HG02981 (cell line): ENCODE measurements around the gene HIVEP3.

Experiments used
- ATAC-seq: cut with Tn5 transposase; IDR thresholded peaks from one replicate; pipeline ENCODE4 v1.9.1; 2021; ENCODE audit warnings: mild to moderate bottlenecking, moderate library complexity; ENCODE audit not compliant: unreplicated experiment

The HIVEP3 gene

DNA sequence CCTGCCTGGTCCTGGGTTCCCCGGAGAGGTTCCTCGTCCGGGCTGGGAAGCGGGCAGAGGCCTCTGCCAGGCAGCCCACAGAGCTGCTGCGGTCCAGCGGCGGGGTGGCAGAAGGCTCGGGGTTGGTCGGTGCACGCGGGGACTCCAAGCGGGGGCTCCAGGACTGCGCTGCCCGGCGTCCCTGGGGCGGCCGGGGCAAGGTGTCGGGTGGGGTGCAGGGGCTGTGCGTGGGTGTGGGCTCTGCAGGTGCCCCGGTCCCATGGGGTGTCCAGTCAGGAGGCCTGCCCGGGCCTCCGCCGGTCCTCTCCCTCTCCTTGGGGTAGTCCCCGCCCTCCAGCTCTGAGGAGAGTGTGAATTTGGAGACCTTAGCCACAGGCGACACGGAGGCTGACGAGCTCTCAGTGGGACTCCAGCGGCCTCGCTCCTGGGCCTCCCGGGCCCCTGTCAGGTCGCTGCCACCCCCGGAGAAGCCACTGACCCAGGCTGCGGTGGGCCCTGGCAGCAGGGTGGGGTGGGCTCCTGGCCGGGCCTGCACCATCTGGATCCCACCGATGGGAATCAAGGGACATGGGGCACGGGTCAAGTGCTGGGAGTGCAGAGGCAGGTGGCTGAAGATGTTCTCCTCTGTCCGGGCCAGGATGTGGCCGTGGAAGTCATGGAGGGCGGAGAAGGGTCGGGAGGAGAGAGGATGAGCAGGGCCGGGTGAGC, 408.0 kb downstream of the HIVEP3 start:
- no peak for ATAC-seq

DNA sequence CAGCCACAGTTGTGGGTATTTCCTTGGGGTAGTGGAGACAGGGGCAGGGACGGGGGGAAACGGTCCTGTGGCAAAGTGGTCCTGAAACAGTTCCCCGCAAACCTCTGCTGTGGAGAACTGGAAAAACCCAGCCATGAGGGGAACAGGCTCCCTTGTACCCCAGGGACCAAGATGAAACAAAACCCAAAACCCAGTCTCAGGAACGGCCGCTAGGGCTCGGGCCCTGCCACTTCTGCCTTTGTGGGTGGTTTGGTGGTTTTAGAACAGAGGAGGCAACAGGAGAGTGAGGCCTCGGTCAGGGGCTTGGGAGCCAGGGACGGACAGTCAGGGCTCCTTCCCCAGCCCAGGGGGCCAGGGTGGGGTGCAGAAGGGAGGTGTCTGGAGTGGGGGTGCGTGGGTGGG, 409.5 kb downstream of the HIVEP3 start:
- no peak for ATAC-seq

DNA sequence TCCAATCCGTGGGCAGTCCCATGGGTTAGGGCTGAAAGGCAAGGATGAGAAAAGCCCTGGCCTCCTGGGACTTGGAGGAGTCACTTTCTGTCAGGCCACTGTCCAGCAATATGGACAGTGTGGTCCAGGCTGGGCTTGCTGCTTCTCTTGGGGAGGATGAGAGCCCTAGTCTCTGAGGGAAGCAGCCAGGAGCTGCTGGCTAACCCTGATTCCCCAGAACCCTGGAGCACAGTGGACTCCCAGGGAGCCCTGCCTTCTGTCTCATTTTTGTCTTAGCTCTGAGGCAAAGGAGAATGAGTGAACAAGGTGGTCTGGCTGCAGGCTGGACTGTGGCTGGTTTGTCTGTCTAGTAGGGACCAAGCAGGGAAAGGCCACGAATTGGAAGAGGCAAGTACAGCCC, 410.4 kb downstream of the HIVEP3 start:
- ATAC-seq = no peak

DNA sequence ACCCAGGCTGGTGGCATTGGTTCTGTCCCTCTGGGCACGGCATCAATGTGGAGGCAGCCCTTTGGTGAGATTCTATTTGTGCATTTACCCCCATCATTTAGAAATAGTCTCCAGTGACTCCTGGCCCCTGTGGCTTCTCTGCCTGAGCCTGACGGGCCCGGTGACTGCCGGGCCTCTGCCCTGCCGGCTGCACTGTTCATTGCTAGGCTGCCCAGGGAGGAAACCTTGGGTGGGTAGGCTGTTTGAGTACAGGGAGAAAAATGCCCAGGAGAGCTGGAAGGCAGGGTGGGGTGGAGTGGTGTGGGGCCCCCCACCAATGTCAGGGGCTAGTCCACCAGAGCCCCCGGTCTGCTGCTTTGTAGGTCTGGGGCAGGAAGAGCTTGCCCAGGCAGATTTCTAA, 410.9 kb downstream of the HIVEP3 start:
- no peak for ATAC-seq

DNA sequence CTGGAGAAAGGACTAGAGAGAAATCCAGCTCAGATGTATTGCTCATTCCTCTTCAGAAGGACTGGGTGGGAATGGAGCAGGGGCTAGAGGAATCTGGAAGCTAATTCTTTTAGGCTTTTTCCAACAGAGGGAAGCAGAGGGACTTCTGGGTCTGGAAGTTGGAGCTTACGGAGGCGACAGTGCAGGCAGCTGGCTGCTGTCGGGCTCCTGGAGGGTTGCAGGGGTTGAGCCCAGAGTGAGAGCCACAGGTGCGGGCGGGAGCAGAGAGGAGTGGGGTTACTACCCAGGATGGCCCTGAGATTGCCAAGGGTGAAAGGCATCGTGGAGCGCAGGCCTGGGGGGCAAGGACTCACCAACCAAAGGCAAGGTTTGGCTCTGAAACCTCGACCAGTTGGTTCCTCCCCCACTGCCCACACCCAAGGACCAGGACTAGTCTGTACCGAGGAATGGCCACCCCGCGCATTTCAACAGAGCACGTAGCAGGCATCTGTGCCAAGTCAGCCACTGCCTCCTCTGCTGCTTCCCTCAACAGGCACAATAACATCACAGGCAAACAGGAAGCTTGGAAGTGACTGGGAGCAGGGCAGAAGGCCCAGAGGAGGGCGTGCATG, 411.5 kb downstream of the HIVEP3 start:
- ATAC-seq = no peak

DNA sequence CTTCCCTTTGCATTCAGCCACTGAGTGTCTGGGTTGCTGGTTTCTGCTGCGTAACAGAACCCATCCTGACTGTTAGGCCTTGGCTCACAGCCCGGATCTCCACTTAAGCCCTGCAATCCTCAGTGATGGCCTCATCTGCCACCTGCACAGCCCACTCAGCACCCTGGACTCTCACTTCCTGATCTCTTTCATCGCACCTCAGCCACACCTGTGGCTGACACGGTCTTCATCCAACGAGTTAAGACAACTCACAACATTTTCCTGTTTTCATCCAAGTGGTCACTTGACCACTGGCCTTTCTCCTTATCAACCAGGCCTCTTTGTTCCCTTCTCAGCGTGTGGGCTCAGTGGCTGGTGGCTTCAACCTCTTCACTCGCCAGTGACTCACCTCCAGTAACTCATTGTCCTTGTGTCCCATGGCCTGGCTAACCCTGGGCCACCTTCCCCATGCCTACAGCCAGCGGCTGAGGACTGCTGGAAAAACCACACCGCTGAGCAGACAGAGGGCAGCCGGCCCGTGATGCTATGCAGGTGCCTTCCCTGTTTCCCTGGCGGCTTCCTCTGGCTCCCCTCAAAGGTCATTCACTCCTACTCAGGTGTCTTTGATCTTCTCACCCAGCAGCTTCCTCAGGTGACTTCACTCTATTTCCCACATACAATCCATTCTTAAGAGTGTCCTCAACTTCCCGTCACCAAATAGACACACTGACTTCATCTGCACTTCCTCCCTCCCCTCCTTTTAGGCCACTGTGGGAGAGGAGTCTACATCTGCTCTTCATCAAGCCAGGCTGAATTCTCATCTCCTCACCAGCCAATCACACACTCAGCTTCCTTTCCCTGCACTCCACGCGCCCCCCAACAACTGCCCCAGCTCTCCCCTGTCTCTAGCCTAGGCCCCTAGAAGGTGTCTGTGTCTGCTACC, 414.3 kb downstream of the HIVEP3 start:
- no peak for ATAC-seq

DNA sequence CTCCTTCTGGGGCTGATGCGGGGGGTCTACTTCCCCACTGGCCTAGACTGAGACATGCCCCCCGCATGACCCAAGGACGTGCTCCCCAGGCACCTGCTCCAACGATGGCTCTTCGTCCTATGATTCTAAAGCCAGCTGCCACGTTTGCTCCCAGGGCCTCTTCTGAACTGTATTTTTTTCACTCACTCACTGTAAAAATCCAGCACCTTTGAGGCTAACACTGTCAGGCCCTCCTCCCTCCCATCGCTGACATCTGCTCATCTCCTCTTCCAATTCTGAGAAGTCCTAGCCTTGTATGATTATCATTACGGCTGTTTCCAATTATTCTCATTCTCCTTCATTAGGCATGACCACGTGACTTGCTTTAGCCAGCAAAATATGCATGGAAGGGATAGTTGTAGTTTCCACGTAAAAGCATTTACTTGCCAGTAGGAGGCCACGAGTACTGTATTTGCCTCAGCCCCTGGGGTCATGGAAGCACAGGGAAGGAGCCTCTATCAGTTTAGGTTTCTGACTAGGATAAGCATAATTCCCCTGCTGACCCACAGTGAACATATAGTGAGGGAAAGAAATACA, 415.1 kb downstream of the HIVEP3 start:
- ATAC-seq = no peak

DNA sequence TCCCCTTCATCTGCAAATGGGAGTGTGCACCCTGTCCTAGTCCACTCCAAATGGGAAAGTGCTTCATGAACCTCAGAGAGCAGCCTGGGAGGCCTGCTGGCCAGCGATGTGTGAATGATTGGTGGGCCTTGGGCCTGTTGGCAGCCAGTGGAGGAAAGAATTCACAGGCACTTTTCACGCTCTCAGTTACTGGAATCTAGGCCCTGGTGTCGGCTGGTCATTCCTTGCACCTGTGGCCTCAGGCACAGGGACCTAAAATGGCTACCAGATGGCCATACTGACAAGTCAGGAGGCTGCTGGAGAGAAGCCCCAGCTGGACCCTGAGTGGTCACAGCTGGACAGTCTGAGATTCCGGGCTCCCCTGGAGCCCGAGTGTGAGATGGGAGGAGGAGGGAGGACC, 415.8 kb downstream of the HIVEP3 start:
- ATAC-seq = no peak

DNA sequence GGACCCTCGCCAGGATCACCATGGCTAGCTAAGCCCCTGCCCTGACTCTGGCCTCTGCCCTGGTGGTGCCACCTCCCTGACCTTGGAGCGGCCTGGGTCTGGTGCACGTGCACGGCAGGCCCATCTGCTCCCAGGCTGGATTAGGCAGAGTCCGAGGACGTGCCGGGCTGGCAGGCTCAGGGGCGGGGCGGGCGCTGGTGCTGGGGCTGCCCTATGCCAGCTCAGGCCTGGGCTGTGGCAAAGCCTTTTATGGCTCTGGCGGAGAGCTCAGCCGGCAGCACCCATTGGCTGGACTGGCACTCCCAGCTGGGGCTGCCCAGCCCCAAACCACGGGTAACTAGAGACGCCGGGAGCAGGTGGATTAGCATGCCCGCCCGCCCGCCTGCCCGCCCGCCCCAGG, 417.1 kb downstream of the HIVEP3 start:
- ATAC-seq = no peak

DNA sequence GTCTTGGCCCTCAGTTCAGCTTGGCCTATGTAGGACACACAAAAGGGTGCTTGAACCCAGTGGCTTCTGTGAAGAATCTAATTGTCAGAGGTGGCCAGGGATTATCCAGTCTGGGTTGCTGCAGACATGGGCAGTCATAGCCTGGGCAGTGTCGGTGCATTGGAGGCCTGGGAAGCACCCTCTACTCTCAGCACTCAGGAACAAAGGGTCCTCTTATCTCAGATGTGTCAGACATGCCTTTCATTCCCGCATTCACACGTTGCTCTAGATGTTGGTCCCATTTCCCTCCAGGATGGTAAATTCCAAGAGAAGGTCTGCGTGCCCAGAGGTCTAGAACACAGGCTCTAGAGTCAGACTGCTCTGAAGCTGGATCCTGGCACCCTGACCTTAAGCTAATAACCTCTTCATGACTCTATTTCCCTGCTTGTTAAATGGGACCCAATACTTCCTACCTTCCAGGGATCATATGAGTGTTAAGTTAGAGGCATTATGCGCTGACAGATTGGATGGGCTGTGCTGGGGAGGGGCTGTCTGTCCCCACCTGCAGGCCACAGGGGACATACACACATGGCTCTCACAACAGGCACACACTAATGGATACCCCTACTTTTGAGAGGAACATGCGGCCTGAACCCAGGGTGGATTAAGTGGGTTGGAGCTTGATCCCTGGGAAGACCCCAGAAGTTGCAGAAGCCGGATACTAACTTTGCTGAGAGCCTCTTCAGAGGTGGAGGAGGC, 417.8 kb downstream of the HIVEP3 start:
- no peak for ATAC-seq

DNA sequence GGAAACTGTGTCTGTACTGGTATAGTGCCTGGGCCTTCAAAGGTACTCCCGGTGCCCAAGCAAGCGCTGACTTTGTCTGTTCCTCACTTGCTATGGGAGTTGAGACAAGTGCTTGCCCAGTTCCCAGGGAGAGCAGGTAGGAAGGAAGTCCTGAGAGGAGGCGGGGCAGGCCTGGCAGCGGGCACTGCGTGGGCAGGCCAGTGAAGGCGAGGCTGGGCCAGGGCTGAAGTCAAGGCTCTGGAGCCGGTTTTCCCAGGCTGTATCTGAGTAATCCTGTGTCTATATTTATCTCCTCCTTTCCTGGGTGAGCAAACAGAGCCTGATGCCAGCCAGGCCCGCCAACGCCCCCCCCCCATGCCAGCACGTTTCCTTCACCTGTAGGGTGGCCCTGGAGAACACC, 418.3 kb downstream of the HIVEP3 start:
- ATAC-seq = no peak

DNA sequence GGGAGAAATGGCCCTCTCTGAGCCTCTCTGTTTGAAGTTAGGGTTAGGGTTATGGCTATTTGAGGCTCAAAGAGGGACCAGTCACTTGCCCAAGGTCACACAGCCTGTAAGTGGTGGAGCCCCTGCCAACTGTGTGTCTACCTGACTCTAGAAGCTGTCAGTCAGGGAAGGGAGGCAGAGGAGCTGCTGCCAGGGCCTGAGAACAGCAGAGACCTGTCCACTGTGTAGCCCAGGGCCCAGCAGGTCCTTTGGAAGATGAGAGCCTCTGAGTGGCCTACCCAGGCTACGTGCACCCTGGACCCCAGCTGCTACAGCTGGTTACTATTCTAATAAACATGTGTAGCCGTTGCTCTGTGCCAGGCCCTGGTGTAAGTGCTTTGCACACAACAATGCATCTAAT, 419.1 kb downstream of the HIVEP3 start:
- no peak for ATAC-seq

DNA sequence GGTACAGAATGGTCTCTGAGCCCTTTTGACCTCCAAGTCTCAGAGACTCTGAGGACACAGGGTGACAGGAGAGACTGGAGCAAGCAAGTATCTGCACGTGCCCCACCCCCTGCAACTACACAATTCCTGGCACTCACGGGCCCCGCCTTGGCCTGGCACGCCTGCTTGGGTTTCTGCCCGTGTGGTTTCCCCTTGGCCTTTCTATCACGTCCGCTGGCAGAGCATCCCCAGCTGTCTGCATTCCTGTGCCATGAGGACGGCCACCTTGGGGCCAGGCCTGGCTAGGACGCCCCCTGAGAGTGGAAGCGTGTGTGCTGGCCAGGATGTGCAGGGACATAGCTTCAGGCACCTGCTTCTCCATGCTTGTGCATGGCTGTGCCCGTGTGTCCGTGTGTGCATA, 419.9 kb downstream of the HIVEP3 start:
- no peak for ATAC-seq

DNA sequence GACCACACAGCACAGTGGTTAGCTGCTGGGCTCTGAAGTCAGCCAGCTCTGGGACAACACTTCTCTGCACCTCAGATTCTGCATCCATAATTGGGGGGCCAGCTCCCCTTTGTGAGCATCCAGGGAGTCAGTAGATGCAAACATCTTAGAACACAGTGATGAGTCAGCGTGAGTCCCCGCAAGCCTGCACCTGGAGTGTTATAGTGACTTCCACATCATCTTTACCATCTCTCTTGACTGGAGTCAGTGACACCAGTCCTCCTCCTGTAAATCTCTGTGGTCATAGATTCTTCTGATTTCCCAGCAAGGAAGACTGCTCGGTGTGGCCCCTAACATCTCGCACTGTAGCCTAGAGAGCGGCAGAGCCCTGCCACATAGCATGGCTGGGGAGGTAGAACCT, 420.3 kb downstream of the HIVEP3 start:
- no peak for ATAC-seq

DNA sequence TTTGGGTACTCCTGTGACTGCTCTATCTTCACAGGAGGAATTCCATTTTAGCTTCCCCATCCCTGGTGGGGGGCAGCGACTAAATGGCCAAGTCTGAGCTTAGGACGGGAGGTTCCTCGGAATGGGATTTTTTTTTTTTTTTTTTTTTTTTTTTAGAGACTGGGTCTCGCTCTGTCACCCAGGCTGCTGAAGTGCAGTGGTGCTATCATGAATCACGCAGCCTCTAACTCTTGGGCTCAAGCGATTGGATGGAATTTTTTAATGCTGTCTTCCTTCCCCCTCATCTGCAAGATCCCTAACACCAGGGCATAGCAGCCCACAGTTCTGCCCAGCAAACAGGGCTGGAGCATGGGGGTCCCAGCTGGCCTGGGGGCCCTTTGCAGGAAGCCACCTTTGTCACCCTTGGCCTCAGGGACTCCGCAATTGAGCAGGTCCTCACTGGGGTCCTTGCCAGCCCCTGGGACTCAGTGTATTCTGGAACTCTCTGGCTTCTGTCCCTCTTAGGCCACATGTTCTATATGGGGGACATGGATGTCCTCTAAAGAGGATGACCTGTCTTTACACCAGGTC, 421.2 kb downstream of the HIVEP3 start:
- no peak for ATAC-seq

DNA sequence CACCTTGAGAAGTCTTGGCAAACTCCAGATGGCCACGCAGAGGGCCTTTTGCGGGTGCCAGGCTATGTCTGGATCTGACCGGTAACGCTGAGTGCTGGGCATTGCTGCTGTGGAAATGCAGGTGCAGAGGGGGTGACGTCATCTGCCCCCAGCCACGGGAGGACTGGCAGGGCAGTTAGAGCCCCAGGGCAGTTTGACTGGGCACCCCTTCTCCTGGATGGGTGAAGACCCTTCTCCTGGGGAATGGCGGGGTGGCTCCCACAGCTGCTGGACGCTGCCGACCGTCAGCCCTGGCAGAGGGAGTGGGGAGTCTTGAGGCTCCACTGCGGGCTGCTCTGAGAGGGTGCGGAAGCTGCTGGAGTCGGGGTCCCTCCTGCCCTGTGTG, 421.7 kb downstream of the HIVEP3 start:
- ATAC-seq = no peak

DNA sequence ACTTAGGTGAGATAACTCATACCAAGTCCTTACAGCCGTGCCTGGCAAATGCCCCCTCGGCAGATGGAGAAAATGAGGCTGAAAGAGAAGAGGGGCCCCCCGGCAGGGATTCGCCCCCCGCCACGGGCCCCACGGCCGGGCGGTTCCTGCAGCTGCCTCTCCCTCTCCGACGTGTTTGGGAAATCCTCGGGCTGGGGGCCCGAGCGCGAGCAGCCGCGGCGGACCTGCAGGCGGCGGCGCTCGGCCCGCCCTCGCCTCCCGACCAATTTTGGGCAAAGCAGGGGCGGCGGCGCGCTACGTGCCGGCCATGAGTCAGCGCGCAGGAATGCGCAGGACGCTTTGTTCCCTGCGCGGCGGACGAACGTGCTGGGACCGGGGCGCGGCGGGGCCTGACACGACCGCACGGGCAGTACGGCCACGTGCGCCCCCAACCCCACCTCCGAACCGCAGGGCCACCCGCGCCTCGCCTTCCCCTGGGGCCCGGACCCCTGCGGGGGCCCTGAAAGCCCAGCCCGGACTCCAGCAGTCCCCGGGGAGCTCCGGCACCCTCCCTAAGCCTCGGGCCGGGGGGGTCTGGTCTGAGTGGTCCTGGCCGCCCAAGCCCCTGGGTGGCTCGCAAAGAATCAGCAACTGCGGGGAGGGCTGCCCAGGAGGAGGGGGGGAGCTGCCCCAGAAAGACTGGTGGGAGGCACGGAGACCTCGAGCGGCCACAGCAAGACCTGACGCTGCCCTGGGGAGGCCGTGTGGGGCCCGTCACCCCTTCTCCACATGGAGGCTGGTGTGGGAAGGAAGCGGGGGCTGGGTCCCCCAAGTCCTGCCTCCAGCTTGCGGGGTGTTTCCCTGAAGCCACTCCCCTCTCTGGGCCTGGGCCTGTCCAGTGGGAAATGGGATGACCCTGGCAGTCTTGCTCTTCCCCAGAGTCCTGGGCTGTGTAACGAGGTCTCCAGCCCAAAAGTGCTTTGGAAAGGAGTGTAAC, 422.4 kb downstream of the HIVEP3 start:
- no peak for ATAC-seq

DNA sequence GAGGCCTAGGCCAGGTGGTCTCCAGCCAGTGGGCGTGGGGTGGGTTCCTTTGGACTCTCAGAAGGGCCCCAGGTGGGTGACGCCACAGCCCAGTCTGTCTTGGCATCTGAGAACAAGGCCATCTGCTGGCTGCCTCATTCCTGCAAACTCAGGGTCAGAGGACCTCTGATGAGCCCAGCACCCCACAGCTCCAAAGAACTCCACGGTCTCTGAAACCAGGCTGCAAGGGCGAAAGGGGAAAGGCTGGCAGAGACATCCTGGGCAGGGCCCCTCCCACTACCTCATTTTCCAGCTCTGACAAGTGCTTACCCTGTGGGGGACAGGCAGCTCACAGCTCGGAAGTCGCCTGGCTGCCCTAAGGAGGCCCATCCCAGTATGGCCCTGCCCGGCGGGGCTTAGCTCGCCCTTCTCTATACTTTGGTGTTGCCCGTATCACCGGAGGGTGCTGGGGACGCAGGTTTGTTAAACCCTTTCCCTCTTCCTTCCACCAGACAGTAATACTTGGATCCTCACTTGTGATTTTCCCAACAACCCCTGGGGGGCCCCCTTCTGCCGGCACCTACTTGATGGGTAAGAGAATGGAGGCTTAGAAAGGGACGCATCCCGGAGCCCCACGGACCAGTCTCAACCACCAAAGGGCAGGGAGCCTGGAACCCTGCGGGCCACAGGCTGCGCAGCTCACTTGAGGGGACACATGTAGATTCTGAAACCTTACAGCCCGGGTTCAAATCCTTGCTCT, 423.3 kb downstream of the HIVEP3 start:
- ATAC-seq = no peak
